ENCODE measurements around the gene DOCK1.

DNA sequence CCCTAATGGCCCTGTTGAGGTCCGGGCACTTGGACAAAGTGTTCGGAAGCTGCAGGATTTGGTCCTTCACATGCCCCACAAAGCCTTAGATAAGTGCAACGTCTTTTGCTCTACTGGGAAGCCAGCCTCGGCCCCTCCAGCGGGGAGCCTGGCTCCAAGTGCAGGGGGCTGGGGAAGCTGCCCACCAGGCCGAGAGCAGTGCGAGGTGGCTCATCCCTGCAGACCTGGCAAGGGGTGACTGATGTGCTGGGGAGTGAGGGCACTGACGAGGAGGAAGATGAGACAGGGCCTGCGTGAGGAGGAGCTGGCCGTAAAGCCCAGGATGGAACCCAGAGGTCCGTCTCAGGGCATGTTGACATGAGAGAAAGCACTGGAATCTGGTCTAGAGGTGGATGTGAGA is 508.1 kb downstream of the DOCK1 start:
- TF ChIP-seq, protein P1, sequence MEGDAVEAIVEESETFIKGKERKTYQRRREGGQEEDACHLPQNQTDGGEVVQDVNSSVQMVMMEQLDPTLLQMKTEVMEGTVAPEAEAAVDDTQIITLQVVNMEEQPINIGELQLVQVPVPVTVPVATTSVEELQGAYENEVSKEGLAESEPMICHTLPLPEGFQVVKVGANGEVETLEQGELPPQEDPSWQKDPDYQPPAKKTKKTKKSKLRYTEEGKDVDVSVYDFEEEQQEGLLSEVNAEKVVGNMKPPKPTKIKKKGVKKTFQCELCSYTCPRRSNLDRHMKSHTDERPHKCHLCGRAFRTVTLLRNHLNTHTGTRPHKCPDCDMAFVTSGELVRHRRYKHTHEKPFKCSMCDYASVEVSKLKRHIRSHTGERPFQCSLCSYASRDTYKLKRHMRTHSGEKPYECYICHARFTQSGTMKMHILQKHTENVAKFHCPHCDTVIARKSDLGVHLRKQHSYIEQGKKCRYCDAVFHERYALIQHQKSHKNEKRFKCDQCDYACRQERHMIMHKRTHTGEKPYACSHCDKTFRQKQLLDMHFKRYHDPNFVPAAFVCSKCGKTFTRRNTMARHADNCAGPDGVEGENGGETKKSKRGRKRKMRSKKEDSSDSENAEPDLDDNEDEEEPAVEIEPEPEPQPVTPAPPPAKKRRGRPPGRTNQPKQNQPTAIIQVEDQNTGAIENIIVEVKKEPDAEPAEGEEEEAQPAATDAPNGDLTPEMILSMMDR (IDR thresholded peaks at IDR 0.05), result no peak
- TF ChIP-seq POLR2A (IDR thresholded peaks at IDR 0.05), result no peak
